Liver (tissue), 3 donors: ENCODE measurements around the gene GAB2.

Source experiments
- FOXA1 ChIP-seq: IDR thresholded peaks from 2 replicates; pipeline ENCODE4 v1.6.1; 2016; ENCODE audit warnings: antibody characterized with exemption
- HNF4G ChIP-seq: IDR thresholded peaks from 2 replicates; pipeline ENCODE4 v1.6.1; 2016; ENCODE audit warnings: antibody characterized with exemption
- NR2F2 ChIP-seq: IDR thresholded peaks from 2 replicates; pipeline ENCODE4 v1.6.1; 2016; ENCODE audit warnings: antibody characterized with exemption
- REST ChIP-seq: IDR thresholded peaks from 2 replicates; pipeline ENCODE4 v1.6.1; 2016; ENCODE audit warnings: antibody characterized with exemption, mild to moderate bottlenecking
- YY1 ChIP-seq: IDR thresholded peaks from 2 replicates; pipeline ENCODE4 v1.6.1; 2016; ENCODE audit warnings: antibody characterized with exemption, mild to moderate bottlenecking
- TF ChIP-seq, protein P1 (sequence below): fragments of 150-350 bp; IDR thresholded peaks from 2 replicates; pipeline ENCODE4 v1.5.1; 2017; ENCODE audit warnings: improper control_type of control experiment, low read depth, low read length; ENCODE audit not compliant: missing input control
- TF ChIP-seq, protein P2 (sequence below): IDR thresholded peaks from 2 replicates; pipeline ENCODE4 v1.6.1; 2016; ENCODE audit warnings: antibody characterized with exemption
- TF ChIP-seq, protein P3 (sequence below): IDR thresholded peaks from 2 replicates; pipeline ENCODE4 v1.6.1; 2016; ENCODE audit warnings: antibody characterized with exemption
- donor health status: healthy.
- donor health status: healthy.

DNA sequence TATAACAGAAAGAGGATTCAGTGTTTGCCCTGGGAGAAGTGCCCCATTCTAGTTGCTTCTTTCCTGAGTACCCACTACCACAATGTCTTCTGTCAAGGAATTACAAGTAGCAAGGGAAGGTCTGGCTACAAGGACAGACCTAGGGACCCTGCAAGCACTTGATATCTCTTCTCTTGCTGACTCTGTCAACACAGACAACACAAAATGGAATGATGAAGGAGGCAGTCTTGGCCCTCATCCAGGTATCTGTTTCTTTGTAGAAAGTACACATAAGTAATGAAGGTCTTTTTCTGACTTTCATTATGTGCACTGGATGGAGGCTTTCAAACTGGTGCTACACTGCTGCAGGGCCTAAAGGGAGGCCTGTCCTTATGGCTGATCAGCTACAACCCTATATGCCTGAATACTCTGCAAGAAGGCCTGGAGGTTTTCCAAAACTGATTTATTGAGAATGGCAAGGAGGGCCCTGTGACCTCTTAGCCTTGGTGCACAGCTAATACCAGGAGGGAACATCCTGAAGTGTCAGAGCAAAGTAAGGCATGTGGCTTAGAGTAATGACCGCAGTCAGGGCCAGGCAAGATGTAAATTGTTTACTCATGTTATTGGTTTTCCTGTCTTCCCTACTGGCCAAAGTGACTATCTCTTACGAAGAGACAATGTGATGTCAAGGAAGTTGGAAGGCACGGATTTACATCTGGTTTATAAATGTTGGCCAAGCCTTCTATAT lies 31.2 kb downstream of the GAB2 start:
- no peak for TF ChIP-seq YY1
- TF ChIP-seq, protein P1, sequence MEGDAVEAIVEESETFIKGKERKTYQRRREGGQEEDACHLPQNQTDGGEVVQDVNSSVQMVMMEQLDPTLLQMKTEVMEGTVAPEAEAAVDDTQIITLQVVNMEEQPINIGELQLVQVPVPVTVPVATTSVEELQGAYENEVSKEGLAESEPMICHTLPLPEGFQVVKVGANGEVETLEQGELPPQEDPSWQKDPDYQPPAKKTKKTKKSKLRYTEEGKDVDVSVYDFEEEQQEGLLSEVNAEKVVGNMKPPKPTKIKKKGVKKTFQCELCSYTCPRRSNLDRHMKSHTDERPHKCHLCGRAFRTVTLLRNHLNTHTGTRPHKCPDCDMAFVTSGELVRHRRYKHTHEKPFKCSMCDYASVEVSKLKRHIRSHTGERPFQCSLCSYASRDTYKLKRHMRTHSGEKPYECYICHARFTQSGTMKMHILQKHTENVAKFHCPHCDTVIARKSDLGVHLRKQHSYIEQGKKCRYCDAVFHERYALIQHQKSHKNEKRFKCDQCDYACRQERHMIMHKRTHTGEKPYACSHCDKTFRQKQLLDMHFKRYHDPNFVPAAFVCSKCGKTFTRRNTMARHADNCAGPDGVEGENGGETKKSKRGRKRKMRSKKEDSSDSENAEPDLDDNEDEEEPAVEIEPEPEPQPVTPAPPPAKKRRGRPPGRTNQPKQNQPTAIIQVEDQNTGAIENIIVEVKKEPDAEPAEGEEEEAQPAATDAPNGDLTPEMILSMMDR = no peak
- TF ChIP-seq, protein P2, sequence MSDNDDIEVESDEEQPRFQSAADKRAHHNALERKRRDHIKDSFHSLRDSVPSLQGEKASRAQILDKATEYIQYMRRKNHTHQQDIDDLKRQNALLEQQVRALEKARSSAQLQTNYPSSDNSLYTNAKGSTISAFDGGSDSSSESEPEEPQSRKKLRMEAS = no peak
- TF ChIP-seq FOXA1 = no peak
- no peak for TF ChIP-seq NR2F2
- TF ChIP-seq, protein P3, sequence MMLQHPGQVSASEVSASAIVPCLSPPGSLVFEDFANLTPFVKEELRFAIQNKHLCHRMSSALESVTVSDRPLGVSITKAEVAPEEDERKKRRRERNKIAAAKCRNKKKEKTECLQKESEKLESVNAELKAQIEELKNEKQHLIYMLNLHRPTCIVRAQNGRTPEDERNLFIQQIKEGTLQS = no peak
- no peak for TF ChIP-seq REST
- no peak for TF ChIP-seq HNF4G
